OCI-LY1 (cell line): ENCODE data around the gene LIMS2.

Experiments
- H2AFZ ChIP-seq: fragments of 200-600 bp; sonication (generic), shearing (Covaris generic); 2 replicates; pipeline ENCODE4 v1.6.0; 2014; ENCODE audit warnings: antibody characterized with exemption, mild to moderate bottlenecking, low read length
- H3F3A ChIP-seq: fragments of 200-600 bp; sonication (generic), shearing (Covaris generic); 2 replicates; pipeline ENCODE4 v1.6.0; 2014; ENCODE audit warnings: mild to moderate bottlenecking, antibody characterized with exemption, low read length, moderate library complexity; ENCODE audit not compliant: insufficient read depth
- H3K27ac ChIP-seq: fragments of 200-600 bp; sonication (generic); 2 replicates; pipeline ENCODE4 v1.5.1; 2014; ENCODE audit warnings: low read length, mixed run types, mild to moderate bottlenecking, low read depth; ENCODE audit not compliant: poor library complexity, severe bottlenecking
- H3K27me3 ChIP-seq: fragments of 200-600 bp; sonication (generic); 2 replicates; pipeline ENCODE4 v1.6.0; 2014; ENCODE audit warnings: antibody characterized with exemption, mild to moderate bottlenecking, low read length, moderate library complexity; ENCODE audit not compliant: insufficient read depth
- H3K36me3 ChIP-seq: fragments of 200-600 bp; sonication (generic); 2 replicates; pipeline ENCODE4 v1.6.1; 2014; ENCODE audit warnings: mild to moderate bottlenecking, antibody characterized with exemption, low read length, moderate library complexity, mixed read lengths; ENCODE audit not compliant: insufficient read depth
- H3K4me1 ChIP-seq: fragments of 200-600 bp; sonication (generic); 2 replicates; pipeline ENCODE4 v1.5.1; 2014; ENCODE audit warnings: mild to moderate bottlenecking, low read length, moderate library complexity; ENCODE audit not compliant: insufficient read depth, severe bottlenecking
- H3K4me2 ChIP-seq: fragments of 200-600 bp; sonication (generic), shearing (Covaris generic); 2 replicates; pipeline ENCODE4 v1.6.1; 2014; ENCODE audit warnings: low read length
- H3K4me3 ChIP-seq: fragments of 200-600 bp; sonication (generic); 2 replicates; pipeline ENCODE4 v1.5.1; 2014; ENCODE audit warnings: low read length, low read depth, mild to moderate bottlenecking, mixed read lengths; ENCODE audit not compliant: poor library complexity, severe bottlenecking
- H3K79me2 ChIP-seq: fragments of 200-600 bp; shearing (Covaris generic); 2 replicates; pipeline ENCODE4 v1.6.1; 2016; ENCODE audit warnings: mixed run types, low read length, mixed read lengths; ENCODE audit not compliant: insufficient read depth
- H3K9ac ChIP-seq: fragments of 200-600 bp; sonication (generic), shearing (Covaris generic); 2 replicates; pipeline ENCODE4 v1.6.1; 2014; ENCODE audit warnings: mild to moderate bottlenecking, low read length, mixed read lengths
- H3K9me2 ChIP-seq: fragments of 200-600 bp; sonication (generic), shearing (Covaris generic); 2 replicates; pipeline ENCODE4 v1.6.1; 2014; ENCODE audit warnings: low read depth, mild to moderate bottlenecking, low read length, mixed read lengths
- H3K9me3 ChIP-seq: fragments of 200-600 bp; shearing (Covaris generic); 2 replicates; pipeline ENCODE4 v1.6.1; 2014; ENCODE audit warnings: low read length, mixed read lengths
- H4K20me1 ChIP-seq: fragments of 200-600 bp; sonication (generic), shearing (Covaris generic); 2 replicates; pipeline ENCODE4 v1.6.0; 2016; ENCODE audit warnings: mild to moderate bottlenecking, low read length; ENCODE audit not compliant: insufficient read depth
- EZH2 ChIP-seq: fragments of 200-600 bp; sonication (generic), shearing (Covaris generic); IDR thresholded peaks from 2 replicates; pipeline ENCODE4 v1.8.0; 2017; ENCODE audit warnings: borderline replicate concordance, mixed run types, mild to moderate bottlenecking, antibody characterized with exemption, low read length, moderate library complexity, mixed read lengths
- TF ChIP-seq, protein P1 (sequence below): fragments of 200-600 bp; sonication (generic), shearing (Covaris generic); IDR thresholded peaks from 2 replicates; pipeline ENCODE4 v1.5.1; 2017; ENCODE audit warnings: mild to moderate bottlenecking, antibody characterized with exemption, low read length, moderate library complexity, mixed read lengths

Gene LIMS2

DNA sequence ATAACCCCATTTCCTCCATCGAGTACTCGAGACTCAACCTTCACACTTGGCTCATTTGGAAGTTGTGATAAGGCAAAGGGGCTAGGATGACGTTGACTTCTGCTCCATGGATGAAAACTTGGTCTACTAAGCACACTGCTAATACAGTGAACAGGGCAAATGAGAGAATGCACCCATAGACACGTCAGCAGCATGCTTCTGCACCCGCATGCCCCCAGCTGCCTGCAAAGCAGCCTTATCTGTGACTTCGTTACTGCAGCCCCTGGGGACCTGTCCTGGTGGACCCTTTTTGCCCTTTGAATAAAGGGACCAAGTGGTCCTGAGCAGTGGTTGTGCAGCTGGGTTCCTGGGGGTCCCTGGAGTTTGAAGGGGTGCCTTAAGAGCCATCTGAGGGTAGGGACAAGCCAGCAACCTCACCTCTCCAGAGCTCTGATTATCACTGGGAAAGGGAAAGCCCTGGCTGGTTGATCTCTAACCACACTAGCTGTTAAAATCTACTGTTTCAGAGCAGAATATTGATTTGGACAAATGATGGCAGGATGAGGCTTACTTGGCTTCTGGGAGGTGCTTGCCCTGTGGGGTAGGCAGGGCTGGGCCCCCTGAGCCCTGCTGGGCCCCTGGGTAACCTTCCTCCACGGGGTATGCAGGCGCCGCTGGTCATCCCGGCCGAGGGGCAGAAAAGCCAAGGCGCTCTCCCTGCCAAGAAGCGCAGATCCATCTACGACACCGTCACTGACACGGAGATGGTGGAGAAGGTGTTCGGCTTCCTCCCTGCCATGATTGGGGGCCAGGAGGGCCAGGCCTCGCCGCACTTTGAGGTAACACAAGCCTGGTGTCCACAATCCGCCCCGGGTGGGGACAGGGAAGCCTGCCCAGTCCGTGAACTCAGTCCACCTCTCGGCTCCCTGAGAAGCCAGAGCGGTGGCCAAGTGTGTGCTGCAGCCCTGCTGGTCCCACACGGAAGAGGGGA lies 67.0 kb downstream of the LIMS2 start:
- H3K4me3 ChIP-seq = no peak overlapping the region
- no peaks in the 10 kb centered on the region for H4K20me1 ChIP-seq
- H3F3A ChIP-seq = no peaks in the 10 kb centered on the region
- H3K4me1 ChIP-seq = no peaks in the 10 kb centered on the region
- no peak for TF ChIP-seq EZH2
- TF ChIP-seq, protein P1, sequence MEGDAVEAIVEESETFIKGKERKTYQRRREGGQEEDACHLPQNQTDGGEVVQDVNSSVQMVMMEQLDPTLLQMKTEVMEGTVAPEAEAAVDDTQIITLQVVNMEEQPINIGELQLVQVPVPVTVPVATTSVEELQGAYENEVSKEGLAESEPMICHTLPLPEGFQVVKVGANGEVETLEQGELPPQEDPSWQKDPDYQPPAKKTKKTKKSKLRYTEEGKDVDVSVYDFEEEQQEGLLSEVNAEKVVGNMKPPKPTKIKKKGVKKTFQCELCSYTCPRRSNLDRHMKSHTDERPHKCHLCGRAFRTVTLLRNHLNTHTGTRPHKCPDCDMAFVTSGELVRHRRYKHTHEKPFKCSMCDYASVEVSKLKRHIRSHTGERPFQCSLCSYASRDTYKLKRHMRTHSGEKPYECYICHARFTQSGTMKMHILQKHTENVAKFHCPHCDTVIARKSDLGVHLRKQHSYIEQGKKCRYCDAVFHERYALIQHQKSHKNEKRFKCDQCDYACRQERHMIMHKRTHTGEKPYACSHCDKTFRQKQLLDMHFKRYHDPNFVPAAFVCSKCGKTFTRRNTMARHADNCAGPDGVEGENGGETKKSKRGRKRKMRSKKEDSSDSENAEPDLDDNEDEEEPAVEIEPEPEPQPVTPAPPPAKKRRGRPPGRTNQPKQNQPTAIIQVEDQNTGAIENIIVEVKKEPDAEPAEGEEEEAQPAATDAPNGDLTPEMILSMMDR = no peak
- H3K4me2 ChIP-seq = no peak overlapping the region
- no peak overlapping the region for H3K9ac ChIP-seq
- H3K27ac ChIP-seq = no peak overlapping the region
- no peaks in the 10 kb centered on the region for H3K79me2 ChIP-seq
- no peak overlapping the region for H2AFZ ChIP-seq
- peaks cover 22% of the 10 kb centered on the region; the same call in 1 of the 2 replicates for H3K27me3 ChIP-seq
- no peaks in the 10 kb centered on the region for H3K9me2 ChIP-seq
- peaks cover 4% of the 10 kb centered on the region; the same call in 1 of the 2 replicates for H3K9me3 ChIP-seq
- H3K36me3 ChIP-seq = no peaks in the 10 kb centered on the region; the same call in 1 of the 2 replicates

DNA sequence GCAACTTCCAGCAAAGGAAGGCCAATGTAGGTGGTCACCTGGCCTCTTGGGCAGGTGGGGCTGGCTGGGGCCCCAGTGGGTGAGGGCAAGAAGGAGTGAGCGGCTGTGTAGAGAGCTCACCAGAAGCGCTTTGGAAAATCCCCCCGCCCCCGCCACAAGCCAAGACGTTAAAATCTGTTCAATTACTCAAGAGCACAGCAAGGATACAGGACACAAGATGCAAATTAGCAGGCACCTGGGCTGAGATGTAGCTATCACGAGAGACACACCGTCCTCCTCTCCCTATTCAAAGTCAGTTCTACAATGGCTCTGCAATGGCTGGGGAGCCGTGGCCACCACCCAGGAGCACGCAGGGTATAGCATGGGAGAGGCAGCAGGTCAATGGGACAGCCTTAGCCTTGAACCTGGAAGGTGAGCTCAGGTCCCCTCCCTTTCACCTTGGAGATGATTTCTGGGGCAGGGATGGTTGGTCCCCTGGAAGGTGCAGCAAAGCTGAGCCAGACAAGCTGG lies 67.9 kb downstream of the LIMS2 start:
- Histone ChIP-seq H3K36me3 (no peaks in the 10 kb centered on the region), H4K20me1 (no peaks in the 10 kb centered on the region), H3K27ac (no peak overlapping the region), H2AFZ (no peak overlapping the region), H3K4me1 (no peaks in the 10 kb centered on the region), H3K27me3 (peaks cover 21% of the 10 kb centered on the region; the same call in 1 of the 2 replicates), H3F3A (no peaks in the 10 kb centered on the region), H3K4me2 (no peak overlapping the region), H3K79me2 (no peaks in the 10 kb centered on the region), H3K4me3 (no peak overlapping the region), H3K9ac (no peak overlapping the region), H3K9me3 (no peaks in the 10 kb centered on the region; the same call in 1 of the 2 replicates), H3K9me2 (no peaks in the 10 kb centered on the region)
- no peak for TF ChIP-seq EZH2
- TF ChIP-seq, protein P1 = no peak

DNA sequence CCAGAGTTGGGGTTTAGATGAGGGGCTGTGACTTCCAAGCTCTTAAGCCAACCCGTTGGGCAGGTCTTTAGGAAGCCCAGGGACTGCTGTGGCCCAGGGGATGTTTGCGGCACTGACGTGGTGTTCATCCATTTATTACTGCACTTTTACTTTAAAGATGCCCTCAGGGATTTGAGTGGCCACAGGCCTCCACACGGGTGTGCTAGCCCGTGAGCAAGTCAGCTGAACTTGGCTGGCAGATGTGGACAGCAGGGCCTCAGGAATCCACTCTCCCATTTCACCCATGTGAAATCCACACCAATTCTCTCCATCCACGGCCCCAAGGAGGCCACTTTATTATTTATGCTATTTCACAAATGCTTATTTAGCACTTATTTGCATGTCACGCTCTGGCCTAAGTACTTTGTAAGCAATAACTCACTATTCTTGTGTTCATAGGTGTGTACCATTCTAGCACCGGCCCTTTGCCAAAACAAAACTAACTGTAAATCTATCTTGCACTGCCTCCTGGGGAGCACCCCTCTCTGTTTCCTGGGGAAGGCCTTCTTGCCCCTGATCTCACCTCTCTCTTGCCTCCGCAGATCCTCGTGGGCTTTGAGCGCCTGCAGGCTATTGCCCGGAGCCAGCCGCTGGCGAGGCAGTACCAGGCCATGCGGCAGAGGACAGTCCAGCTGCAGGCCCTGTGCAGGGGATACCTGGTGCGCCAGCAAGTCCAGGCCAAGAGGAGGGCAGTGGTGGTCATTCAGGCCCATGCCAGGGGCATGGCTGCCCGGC lies 68.5 kb downstream of the LIMS2 start:
- H3K27me3 ChIP-seq = peaks cover 21% of the 10 kb centered on the region; the same call in 1 of the 2 replicates
- H3K79me2 ChIP-seq = no peaks in the 10 kb centered on the region
- no peak overlapping the region for H3K4me2 ChIP-seq
- H3K4me1 ChIP-seq = no peaks in the 10 kb centered on the region
- H3F3A ChIP-seq = no peaks in the 10 kb centered on the region
- H2AFZ ChIP-seq = no peak overlapping the region
- no peak overlapping the region for H3K27ac ChIP-seq
- H3K4me3 ChIP-seq = no peak overlapping the region
- H3K9me3 ChIP-seq = peaks cover under 1% of the 10 kb centered on the region; the same call in 1 of the 2 replicates
- no peak for TF ChIP-seq EZH2
- TF ChIP-seq, protein P1 = no peak
- H4K20me1 ChIP-seq = no peaks in the 10 kb centered on the region
- H3K9me2 ChIP-seq = no peaks in the 10 kb centered on the region
- H3K36me3 ChIP-seq = no peaks in the 10 kb centered on the region
- no peak overlapping the region for H3K9ac ChIP-seq
